HepG2 (cell line): ENCODE results near the gene SUPT6H. TPM values are rescaled to one million over a fixed set of nuclear protein-coding genes. Genes with fewer than 3 reads are reported as not detected.

Experiments used
- AHR ChIP-seq: IDR thresholded peaks from 2 replicates; pipeline ENCODE4 v1.6.1; 2018; ENCODE audit warnings: missing genetic modification reagents, missing compliant biosample characterization
- ARID2 ChIP-seq: sonication (generic); formaldehyde crosslinking; IDR thresholded peaks from 2 replicates; pipeline ENCODE4 v1.8.1; 2022; ENCODE audit warnings: mild to moderate bottlenecking, missing genetic modification reagents, borderline replicate concordance
- ATF1 ChIP-seq: IDR thresholded peaks from 2 replicates; pipeline ENCODE4 v1.6.1; 2016; ENCODE audit warnings: mild to moderate bottlenecking, control low read depth
- FOXO1 ChIP-seq: sonication (generic); formaldehyde crosslinking; IDR thresholded peaks from 2 replicates; pipeline ENCODE4 v1.4.0; 2020; ENCODE audit warnings: missing genetic modification reagents
- HCFC1 ChIP-seq: fragments of 150-350 bp; IDR thresholded peaks from 2 replicates; pipeline ENCODE4 v1.6.1; 2014; ENCODE audit warnings: low read depth, low read length
- HOXA3 ChIP-seq: sonication (generic); formaldehyde crosslinking; IDR thresholded peaks from 2 replicates; pipeline ENCODE4 v1.5.0; 2020; ENCODE audit warnings: missing genetic modification reagents
- JARID2 ChIP-seq: sonication (generic); formaldehyde crosslinking; IDR thresholded peaks from 2 replicates; pipeline ENCODE4 v1.8.1; 2023; ENCODE audit warnings: missing genetic modification reagents, inconsistent platforms; ENCODE audit not compliant: insufficient replicate concordance
- KLF16 ChIP-seq, 2 experiments: sonication (generic) in 1 of 2; formaldehyde crosslinking in 1 of 2; IDR thresholded peaks; 2 replicates each; pipeline versions ENCODE4 v1.6.1 to v1.8.0; 2016 to 2023; ENCODE audit warnings: missing genetic modification reagents in 2 of 2, missing compliant biosample characterization in 1 of 2
- NFKB2 ChIP-seq: sonication (generic); formaldehyde crosslinking; IDR thresholded peaks from 2 replicates; pipeline ENCODE4 v1.4.0; 2020; ENCODE audit warnings: missing genetic modification reagents, borderline replicate concordance
- RBAK ChIP-seq: sonication (generic); formaldehyde crosslinking; IDR thresholded peaks from 2 replicates; pipeline ENCODE4 v1.5.1; 2020; ENCODE audit warnings: mild to moderate bottlenecking, missing genetic modification reagents
- RBM22 ChIP-seq: fragments of 200-400 bp; formaldehyde crosslinking; optimal IDR thresholded peaks from 2 replicates; pipeline ENCODE3; 2017; ENCODE audit warnings: mild to moderate bottlenecking, low read length, moderate library complexity
- ZNF143 ChIP-seq: sonication (generic); formaldehyde crosslinking; IDR thresholded peaks from 2 replicates; pipeline ENCODE4 v1.4.0; 2020; ENCODE audit warnings: missing genetic modification reagents
- ZNF256 ChIP-seq: sonication (generic); formaldehyde crosslinking; conservative IDR thresholded peaks from 2 replicates; pipeline ENCODE4 v1.4.0; 2020; ENCODE audit warnings: missing genetic modification reagents
- ZNF431 ChIP-seq: sonication (generic); formaldehyde crosslinking; IDR thresholded peaks from 2 replicates; pipeline ENCODE4 v1.9.0; 2022; ENCODE audit warnings: missing genetic modification reagents, low read depth, mild to moderate bottlenecking, borderline replicate concordance
- ZNF501 ChIP-seq: sonication (generic); formaldehyde crosslinking; IDR thresholded peaks from 2 replicates; pipeline ENCODE4 v1.5.1; 2020; ENCODE audit warnings: mild to moderate bottlenecking, moderate library complexity, missing genetic modification reagents
- ZNF672 ChIP-seq: sonication (generic); formaldehyde crosslinking; IDR thresholded peaks from 2 replicates; pipeline ENCODE4 v1.8.1; 2022; ENCODE audit warnings: missing genetic modification reagents
- ZNF703 ChIP-seq: sonication (generic); formaldehyde crosslinking; IDR thresholded peaks from 2 replicates; pipeline ENCODE4 v1.5.1; 2020; ENCODE audit warnings: missing genetic modification reagents, mild to moderate bottlenecking, moderate library complexity, borderline replicate concordance
- polyA plus RNA-seq, 8 experiments: library from polyadenylated mRNA; depleted of rRNA in 3 of 8; stranded (reverse) in 7 of 8; unstranded in 1 of 8; fragments of >200 nt; fragmentation: Illumina TruSeq in 4 of 8; extraction: Trizol in 4 of 8; gene quantifications; 2 replicates each; pipeline versions ENCODE4 v1.2.1 to v1.2.3, GENCODE V29; 2011 to 2016; ENCODE audit warnings: low read depth in 4 of 8, missing spikeins in 1 of 8, mixed read lengths in 1 of 8; ENCODE audit not compliant: insufficient read depth in 1 of 8
- total RNA-seq, 5 experiments: library from RNA; depleted of rRNA; stranded (reverse); fragments of >200 nt; fragmentation: Illumina TruSeq; extraction: Trizol; gene quantifications; 2 replicates each; pipeline ENCODE4 v1.2.3, GENCODE V29; 2016; ENCODE audit warnings: low read depth in 1 of 5
- TF ChIP-seq, protein P1 (sequence below): sonication (generic); formaldehyde crosslinking; IDR thresholded peaks from 2 replicates; pipeline ENCODE4 v1.8.0; 2022; ENCODE audit warnings: missing genetic modification reagents, low read depth, mild to moderate bottlenecking, borderline replicate concordance
- TF ChIP-seq, protein P2 (sequence below): IDR thresholded peaks from 2 replicates; pipeline ENCODE4 v1.6.1; 2012; ENCODE audit warnings: low read depth, low read length, improper control_type of control experiment
- TF ChIP-seq, protein P3 (sequence below): sonication (generic); formaldehyde crosslinking; IDR thresholded peaks from 2 replicates; pipeline ENCODE4 v1.8.1; 2022; ENCODE audit warnings: mild to moderate bottlenecking, missing genetic modification reagents
- TF ChIP-seq, protein P4 (sequence below): IDR thresholded peaks from 2 replicates; pipeline ENCODE4 v1.6.1; 2016; ENCODE audit warnings: missing compliant biosample characterization, missing genetic modification reagents, borderline replicate concordance
- TF ChIP-seq, protein P5 (sequence below): sonication (generic); formaldehyde crosslinking; IDR thresholded peaks from 2 replicates; pipeline ENCODE4 v1.8.0; 2022; ENCODE audit warnings: missing genetic modification reagents, mild to moderate bottlenecking, borderline replicate concordance

Gene SUPT6H
- total and polyA plus RNA-seq, 2 of the 13 experiments (the other 11 are each of a cell fraction or from before 2014, with no cell fraction given) = 32.7 to 39.9 TPM

DNA sequence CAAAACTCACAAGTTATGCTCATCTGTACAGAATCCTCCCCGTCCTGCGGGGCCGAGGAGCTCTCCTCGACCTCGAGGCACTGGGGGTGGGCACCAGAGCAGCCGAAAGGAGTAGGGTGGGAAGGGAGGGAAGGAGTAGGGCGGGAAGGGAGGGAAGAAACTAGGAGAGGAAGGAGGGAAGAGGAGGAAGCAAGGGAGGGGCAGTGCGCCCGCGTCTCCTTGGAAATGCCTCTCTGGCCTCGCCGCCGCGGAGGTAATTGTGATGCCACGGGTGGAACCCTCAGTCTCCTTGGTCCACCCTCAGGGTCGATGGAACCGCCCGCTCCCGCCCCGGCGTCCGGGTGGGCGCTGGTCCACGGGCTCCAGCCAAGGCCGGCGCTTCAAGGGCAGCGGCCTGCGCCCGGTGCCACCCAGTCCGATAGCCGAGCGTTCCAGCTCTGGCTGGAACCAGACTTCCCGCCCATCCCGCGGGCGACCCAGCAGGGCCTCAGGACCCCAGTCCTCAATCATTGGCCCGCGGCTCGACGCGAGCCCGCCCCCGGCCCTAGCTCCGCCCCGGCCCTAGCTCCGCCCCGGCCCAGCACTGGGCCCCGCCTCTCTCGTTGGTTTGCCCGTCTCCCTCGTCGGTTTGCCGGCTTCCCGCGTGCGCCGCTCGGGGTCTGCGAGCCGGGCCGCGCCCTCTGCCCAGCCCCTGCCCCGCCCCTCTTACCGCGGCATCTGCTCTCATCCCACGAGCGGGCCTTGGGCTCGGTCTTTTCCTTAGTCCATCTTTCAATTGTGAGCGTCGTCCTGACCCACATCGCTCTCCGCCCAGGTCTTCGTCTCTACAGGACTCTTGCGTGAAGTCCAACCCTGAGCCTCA is 49.1 kb downstream of the SUPT6H start (continued):
- TF ChIP-seq AHR (CRISPR knock-in tag) (no peak), ZNF501 (CRISPR knock-in tag) (peak; percentile 63; the same call in 1 of the 2 replicates), ZNF703 (CRISPR knock-in tag) (no peak; the same call in 1 of the 2 replicates), NFKB2 (CRISPR knock-in tag) (peak; percentile 82; the same call in 1 of the 2 replicates), ATF1 (CRISPR knock-in tag) (no peak), FOXO1 (CRISPR knock-in tag) (peak; percentile 38; the same call in 1 of the 2 replicates), KLF16 (CRISPR knock-in tag; IDR thresholded peaks at IDR 0.05) (no peak), HCFC1 (no peak), ZNF256 (CRISPR knock-in tag) (0 out of 2 replicates have a peak, but pooled peaks have one; percentile 17), ZNF143 (peak; percentile 46), RBM22 (no peak), RBAK (CRISPR knock-in tag) (no peak), HOXA3 (peak; percentile 59), JARID2 (CRISPR knock-in tag) (no peak), ZNF672 (no peak), ARID2 (no peak), ZNF431 (CRISPR knock-in tag) (no peak)
- TF ChIP-seq, protein P1, sequence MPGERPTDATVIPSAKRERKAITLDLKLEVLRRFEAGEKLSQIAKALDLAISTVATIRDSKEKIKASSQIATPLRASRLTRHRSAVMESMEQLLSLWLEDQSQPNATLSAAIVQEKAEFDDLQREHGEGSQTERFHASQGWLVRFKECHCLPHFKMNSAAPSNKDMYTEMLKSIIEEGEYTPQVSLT (CRISPR knock-in tag) = no peak; the same call in 1 of the 2 replicates
- TF ChIP-seq, protein P2, sequence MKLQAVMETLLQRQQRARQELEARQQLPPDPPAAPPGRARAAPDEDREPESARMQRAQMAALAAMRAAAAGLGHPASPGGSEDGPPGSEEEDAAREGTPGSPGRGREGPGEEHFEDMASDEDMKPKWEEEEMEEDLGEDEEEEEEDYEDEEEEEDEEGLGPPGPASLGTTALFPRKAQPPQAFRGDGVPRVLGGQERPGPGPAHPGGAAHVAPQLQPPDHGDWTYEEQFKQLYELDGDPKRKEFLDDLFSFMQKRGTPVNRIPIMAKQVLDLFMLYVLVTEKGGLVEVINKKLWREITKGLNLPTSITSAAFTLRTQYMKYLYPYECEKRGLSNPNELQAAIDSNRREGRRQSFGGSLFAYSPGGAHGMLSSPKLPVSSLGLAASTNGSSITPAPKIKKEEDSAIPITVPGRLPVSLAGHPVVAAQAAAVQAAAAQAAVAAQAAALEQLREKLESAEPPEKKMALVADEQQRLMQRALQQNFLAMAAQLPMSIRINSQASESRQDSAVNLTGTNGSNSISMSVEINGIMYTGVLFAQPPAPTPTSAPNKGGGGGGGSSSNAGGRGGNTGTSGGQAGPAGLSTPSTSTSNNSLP = no peak
- TF ChIP-seq, protein P3, sequence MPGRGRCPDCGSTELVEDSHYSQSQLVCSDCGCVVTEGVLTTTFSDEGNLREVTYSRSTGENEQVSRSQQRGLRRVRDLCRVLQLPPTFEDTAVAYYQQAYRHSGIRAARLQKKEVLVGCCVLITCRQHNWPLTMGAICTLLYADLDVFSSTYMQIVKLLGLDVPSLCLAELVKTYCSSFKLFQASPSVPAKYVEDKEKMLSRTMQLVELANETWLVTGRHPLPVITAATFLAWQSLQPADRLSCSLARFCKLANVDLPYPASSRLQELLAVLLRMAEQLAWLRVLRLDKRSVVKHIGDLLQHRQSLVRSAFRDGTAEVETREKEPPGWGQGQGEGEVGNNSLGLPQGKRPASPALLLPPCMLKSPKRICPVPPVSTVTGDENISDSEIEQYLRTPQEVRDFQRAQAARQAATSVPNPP (CRISPR knock-in tag) = no peak
- TF ChIP-seq, protein P4, sequence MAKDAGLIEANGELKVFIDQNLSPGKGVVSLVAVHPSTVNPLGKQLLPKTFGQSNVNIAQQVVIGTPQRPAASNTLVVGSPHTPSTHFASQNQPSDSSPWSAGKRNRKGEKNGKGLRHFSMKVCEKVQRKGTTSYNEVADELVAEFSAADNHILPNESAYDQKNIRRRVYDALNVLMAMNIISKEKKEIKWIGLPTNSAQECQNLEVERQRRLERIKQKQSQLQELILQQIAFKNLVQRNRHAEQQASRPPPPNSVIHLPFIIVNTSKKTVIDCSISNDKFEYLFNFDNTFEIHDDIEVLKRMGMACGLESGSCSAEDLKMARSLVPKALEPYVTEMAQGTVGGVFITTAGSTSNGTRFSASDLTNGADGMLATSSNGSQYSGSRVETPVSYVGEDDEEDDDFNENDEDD (CRISPR knock-in tag) = peak; percentile 86; the same call in 1 of the 2 replicates
- TF ChIP-seq, protein P5, sequence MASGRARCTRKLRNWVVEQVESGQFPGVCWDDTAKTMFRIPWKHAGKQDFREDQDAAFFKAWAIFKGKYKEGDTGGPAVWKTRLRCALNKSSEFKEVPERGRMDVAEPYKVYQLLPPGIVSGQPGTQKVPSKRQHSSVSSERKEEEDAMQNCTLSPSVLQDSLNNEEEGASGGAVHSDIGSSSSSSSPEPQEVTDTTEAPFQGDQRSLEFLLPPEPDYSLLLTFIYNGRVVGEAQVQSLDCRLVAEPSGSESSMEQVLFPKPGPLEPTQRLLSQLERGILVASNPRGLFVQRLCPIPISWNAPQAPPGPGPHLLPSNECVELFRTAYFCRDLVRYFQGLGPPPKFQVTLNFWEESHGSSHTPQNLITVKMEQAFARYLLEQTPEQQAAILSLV (CRISPR knock-in tag) = peak; percentile 66; the same call in 1 of the 2 replicates
